DOHH2 (cell line): ENCODE results near the gene SLC4A3.

Source experiments
- EZH2phosphoT487 ChIP-seq: fragments of 200-600 bp; sonication (generic); IDR thresholded peaks from 2 replicates; pipeline ENCODE4 v1.6.1; 2017; ENCODE audit warnings: borderline replicate concordance, mild to moderate bottlenecking, antibody characterized with exemption, low read length, moderate library complexity, mixed read lengths
- TF ChIP-seq, protein P1 (sequence below): fragments of 200-600 bp; sonication (generic); IDR thresholded peaks from one replicate; pipeline ENCODE4 v1.5.1; 2014; ENCODE audit warnings: antibody characterized with exemption, mild to moderate bottlenecking, low read depth, low read length; ENCODE audit not compliant: poor library complexity, severe bottlenecking

DNA sequence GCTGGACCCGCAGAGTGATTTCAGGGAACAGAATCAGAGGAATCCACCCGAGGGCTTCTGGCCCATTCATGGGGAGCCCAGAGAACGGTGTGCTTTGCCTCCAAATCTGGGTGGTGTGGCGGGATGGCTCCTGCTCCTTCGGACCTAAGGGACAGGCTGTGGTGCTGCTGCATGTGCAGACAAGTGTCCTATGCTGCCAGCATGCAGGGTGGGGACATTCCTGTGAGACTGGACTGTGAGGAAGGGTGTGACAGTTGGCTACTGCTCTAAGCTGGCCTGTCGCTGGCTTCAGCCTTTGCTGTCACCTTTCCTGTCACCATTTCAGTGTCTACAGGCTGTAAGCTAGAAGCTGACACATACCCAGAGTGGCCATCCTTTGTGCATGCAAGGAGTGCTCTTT is 2.9 kb upstream of the SLC4A3 start:
- TF ChIP-seq, protein P1, sequence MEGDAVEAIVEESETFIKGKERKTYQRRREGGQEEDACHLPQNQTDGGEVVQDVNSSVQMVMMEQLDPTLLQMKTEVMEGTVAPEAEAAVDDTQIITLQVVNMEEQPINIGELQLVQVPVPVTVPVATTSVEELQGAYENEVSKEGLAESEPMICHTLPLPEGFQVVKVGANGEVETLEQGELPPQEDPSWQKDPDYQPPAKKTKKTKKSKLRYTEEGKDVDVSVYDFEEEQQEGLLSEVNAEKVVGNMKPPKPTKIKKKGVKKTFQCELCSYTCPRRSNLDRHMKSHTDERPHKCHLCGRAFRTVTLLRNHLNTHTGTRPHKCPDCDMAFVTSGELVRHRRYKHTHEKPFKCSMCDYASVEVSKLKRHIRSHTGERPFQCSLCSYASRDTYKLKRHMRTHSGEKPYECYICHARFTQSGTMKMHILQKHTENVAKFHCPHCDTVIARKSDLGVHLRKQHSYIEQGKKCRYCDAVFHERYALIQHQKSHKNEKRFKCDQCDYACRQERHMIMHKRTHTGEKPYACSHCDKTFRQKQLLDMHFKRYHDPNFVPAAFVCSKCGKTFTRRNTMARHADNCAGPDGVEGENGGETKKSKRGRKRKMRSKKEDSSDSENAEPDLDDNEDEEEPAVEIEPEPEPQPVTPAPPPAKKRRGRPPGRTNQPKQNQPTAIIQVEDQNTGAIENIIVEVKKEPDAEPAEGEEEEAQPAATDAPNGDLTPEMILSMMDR: no peak
- no peak for TF ChIP-seq EZH2phosphoT487
